GM21529 (cell line): ENCODE results near the gene NCL.
"Not testable (repeated sequence)": the region's sequence is repeated elsewhere in the genome, so short reads cannot be mapped to it uniquely, and the experiment has no call there.

Experiments
- ATAC-seq: cut with Tn5 transposase; IDR thresholded peaks from one replicate; pipeline ENCODE4 v1.9.1; 2021; ENCODE audit not compliant: unreplicated experiment

NCL gene

GRCh38 chr2:231407686-231408085 is 56.6 kb downstream of the NCL start:
- ATAC-seq = not testable (repeated sequence)

DNA sequence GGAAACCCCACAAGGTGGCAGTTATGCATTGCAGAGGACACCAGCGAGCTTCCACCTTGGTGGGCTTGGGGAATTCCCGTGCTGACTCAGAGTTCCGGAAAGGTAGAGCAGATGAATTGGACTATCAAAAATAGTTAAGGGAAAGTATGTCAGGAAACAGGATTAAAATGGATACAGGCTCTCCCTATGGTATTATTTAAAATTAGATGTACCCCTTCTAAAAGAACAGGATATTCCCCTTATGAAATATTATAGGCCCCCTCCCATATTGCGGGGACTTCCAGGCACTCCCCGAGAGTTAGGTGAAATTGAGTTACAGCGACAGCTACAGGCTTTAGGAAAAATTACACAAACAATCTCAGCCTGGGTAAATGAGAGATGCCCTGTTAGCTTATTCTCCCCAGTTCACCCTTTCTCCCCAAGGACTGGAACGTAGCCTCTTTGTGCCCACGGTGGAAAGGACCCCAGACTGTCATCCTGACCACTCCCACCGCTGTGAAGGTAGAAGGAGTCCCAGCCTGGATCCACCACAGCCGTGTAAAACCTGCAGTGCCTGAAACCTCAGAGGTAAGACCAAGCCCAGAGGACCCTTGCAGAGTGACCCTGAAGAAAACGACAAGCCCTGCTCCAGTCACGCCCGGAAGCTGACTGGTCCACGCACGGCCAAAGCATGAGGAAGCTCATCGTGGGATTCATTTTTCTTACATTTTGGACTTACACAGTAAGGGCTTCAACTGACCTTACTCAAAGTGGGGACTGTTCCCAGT is 58.5 kb downstream of the NCL start:
- not testable (repeated sequence) for ATAC-seq

GRCh38 chr2:231404183-231404578 is 60.1 kb downstream of the NCL start:
- not testable (repeated sequence) for ATAC-seq
